ENCODE measurements around the gene ELAVL1.

ELAVL1 gene

GRCh38 chr19:7916955-7917266, 88.5 kb downstream of the ELAVL1 start:
- TF ChIP-seq SPI1 (IDR thresholded peaks at IDR 0.05; ENCODE audit: low read depth, low read length), result no peak
- no peak for TF ChIP-seq POLR2AphosphoS5 (IDR thresholded peaks at IDR 0.05; ENCODE audit: low read depth, low read length)
- TF ChIP-seq TAF1 (IDR thresholded peaks at IDR 0.05; ENCODE audit: low read depth, low read length), result no peak
- no peak for TF ChIP-seq POLR2A (IDR thresholded peaks at IDR 0.05; ENCODE audit: low read depth, low read length)
- TF ChIP-seq POU2F2 (IDR thresholded peaks at IDR 0.05; ENCODE audit: low read depth, low read length), result no peak
- no peak for TF ChIP-seq PAX5 (IDR thresholded peaks at IDR 0.05; ENCODE audit: insufficient read depth, low read length, severe bottlenecking)
- DNase-seq (ENCODE audit: insufficient read length, low spot score) (no peak), FAIRE-seq (no peak)

GRCh38 chr19:7916103-7916954, 89.1 kb downstream of the ELAVL1 start:
- DNase-seq (ENCODE audit: insufficient read length, low spot score) (no peak), FAIRE-seq (peak; percentile 72)
- TF ChIP-seq SPI1 (IDR thresholded peaks at IDR 0.05; ENCODE audit: low read depth, low read length) (no peak), TAF1 (IDR thresholded peaks at IDR 0.05; ENCODE audit: low read depth, low read length) (no peak), POLR2A (IDR thresholded peaks at IDR 0.05; ENCODE audit: low read depth, low read length) (no peak), POU2F2 (IDR thresholded peaks at IDR 0.05; ENCODE audit: low read depth, low read length) (no peak), PAX5 (IDR thresholded peaks at IDR 0.05; ENCODE audit: insufficient read depth, low read length, severe bottlenecking) (no peak), POLR2AphosphoS5 (IDR thresholded peaks at IDR 0.05; ENCODE audit: low read depth, low read length) (no peak)

GRCh38 chr19:7915250-7916102, 90.0 kb downstream of the ELAVL1 start:
- FAIRE-seq, result no peak
- no peak for DNase-seq (ENCODE audit: insufficient read length, low spot score)
- TF ChIP-seq SPI1 (IDR thresholded peaks at IDR 0.05; ENCODE audit: low read depth, low read length), result no peak
- TF ChIP-seq TAF1 (IDR thresholded peaks at IDR 0.05; ENCODE audit: low read depth, low read length), result no peak
- TF ChIP-seq POLR2A (IDR thresholded peaks at IDR 0.05; ENCODE audit: low read depth, low read length), result no peak; the same call in 1 of the 2 replicates
- TF ChIP-seq PAX5 (IDR thresholded peaks at IDR 0.05; ENCODE audit: insufficient read depth, low read length, severe bottlenecking), result no peak
- TF ChIP-seq POLR2AphosphoS5 (IDR thresholded peaks at IDR 0.05; ENCODE audit: low read depth, low read length), result no peak
- no peak for TF ChIP-seq POU2F2 (IDR thresholded peaks at IDR 0.05; ENCODE audit: low read depth, low read length)

- DNase-seq (ENCODE audit: insufficient read length, low spot score) (no peak), FAIRE-seq (no peak)
- no peak for TF ChIP-seq POLR2A (IDR thresholded peaks at IDR 0.05; ENCODE audit: low read depth, low read length)
- TF ChIP-seq PAX5 (IDR thresholded peaks at IDR 0.05; ENCODE audit: insufficient read depth, low read length, severe bottlenecking), result no peak
- peak; percentile 63; the same call in 1 of the 2 replicates for TF ChIP-seq POLR2AphosphoS5 (IDR thresholded peaks at IDR 0.05; ENCODE audit: low read depth, low read length)
Observed at GRCh38 chr19:7914598-7915045, 90.8 kb downstream of the ELAVL1 start, which contains the start of gene TGFBR3L. TGFBR3L (plus strand) TSS chr19:7914830.

GRCh38 chr19:7914099-7914498, 91.3 kb downstream of the ELAVL1 start:
- FAIRE-seq (no peak), DNase-seq (ENCODE audit: insufficient read length, low spot score) (no peak)
- no peak for TF ChIP-seq POLR2A (IDR thresholded peaks at IDR 0.05; ENCODE audit: low read depth, low read length)
- no peak for TF ChIP-seq TAF1 (IDR thresholded peaks at IDR 0.05; ENCODE audit: low read depth, low read length)

- DNase-seq (ENCODE audit: insufficient read length, low spot score), result no peak
- FAIRE-seq, result no peak
- TF ChIP-seq POU2F2 (IDR thresholded peaks at IDR 0.05; ENCODE audit: low read depth, low read length), result no peak
- no peak for TF ChIP-seq POLR2AphosphoS5 (IDR thresholded peaks at IDR 0.05; ENCODE audit: low read depth, low read length)
- no peak for TF ChIP-seq POLR2A (IDR thresholded peaks at IDR 0.05; ENCODE audit: low read depth, low read length)
- TF ChIP-seq TAF1 (IDR thresholded peaks at IDR 0.05; ENCODE audit: low read depth, low read length), result no peak
- no peak for TF ChIP-seq PAX5 (IDR thresholded peaks at IDR 0.05; ENCODE audit: insufficient read depth, low read length, severe bottlenecking)
- TF ChIP-seq SPI1 (IDR thresholded peaks at IDR 0.05; ENCODE audit: low read depth, low read length), result no peak
Observed at GRCh38 chr19:7913652-7914051, 91.8 kb downstream of the ELAVL1 start.

GRCh38 chr19:7912697-7913564, 92.5 kb downstream of the ELAVL1 start:
- TF ChIP-seq PAX5 (IDR thresholded peaks at IDR 0.05; ENCODE audit: insufficient read depth, low read length, severe bottlenecking), result no peak
- FAIRE-seq (no peak), DNase-seq (ENCODE audit: insufficient read length, low spot score) (no peak)

GRCh38 chr19:7912144-7912696, 93.2 kb downstream of the ELAVL1 start:
- no peak for DNase-seq (ENCODE audit: insufficient read length, low spot score)
- TF ChIP-seq TAF1 (IDR thresholded peaks at IDR 0.05; ENCODE audit: low read depth, low read length), result no peak
- no peak for TF ChIP-seq POLR2AphosphoS5 (IDR thresholded peaks at IDR 0.05; ENCODE audit: low read depth, low read length)
- TF ChIP-seq PAX5 (IDR thresholded peaks at IDR 0.05; ENCODE audit: insufficient read depth, low read length, severe bottlenecking), result no peak
- no peak for TF ChIP-seq SPI1 (IDR thresholded peaks at IDR 0.05; ENCODE audit: low read depth, low read length)
- no peak for TF ChIP-seq POLR2A (IDR thresholded peaks at IDR 0.05; ENCODE audit: low read depth, low read length)
- no peak for TF ChIP-seq POU2F2 (IDR thresholded peaks at IDR 0.05; ENCODE audit: low read depth, low read length)
- no peak for FAIRE-seq

All from GM12891 (cell line).